ENCODE measurements around the gene DEFB119.
"Not testable (repeated sequence)": the region's sequence is repeated elsewhere in the genome, so short reads cannot be mapped to it uniquely, and the experiment has no call there.

DNA sequence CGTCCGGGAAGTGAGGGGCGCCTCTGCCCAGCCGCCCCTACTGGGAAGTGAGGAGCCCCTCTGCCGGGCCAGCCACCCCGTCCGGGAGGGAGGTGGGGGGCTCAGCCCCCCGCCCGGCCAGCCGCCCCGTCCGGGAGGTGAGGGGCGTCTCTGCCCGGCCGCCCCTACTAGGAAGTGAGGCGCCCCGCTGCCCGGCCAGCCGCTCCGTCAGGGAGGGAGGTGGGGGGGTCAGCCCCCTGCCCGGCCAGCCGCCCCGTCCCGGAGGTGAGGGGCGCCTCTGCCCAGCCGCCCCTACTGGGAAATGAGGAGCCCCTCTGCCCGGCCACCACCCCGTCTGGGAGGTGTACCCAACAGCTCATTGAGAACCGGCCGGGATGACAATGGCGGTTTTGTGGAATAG lies 37.2 kb upstream of the DEFB119 start:
- TF ChIP-seq, protein P1, sequence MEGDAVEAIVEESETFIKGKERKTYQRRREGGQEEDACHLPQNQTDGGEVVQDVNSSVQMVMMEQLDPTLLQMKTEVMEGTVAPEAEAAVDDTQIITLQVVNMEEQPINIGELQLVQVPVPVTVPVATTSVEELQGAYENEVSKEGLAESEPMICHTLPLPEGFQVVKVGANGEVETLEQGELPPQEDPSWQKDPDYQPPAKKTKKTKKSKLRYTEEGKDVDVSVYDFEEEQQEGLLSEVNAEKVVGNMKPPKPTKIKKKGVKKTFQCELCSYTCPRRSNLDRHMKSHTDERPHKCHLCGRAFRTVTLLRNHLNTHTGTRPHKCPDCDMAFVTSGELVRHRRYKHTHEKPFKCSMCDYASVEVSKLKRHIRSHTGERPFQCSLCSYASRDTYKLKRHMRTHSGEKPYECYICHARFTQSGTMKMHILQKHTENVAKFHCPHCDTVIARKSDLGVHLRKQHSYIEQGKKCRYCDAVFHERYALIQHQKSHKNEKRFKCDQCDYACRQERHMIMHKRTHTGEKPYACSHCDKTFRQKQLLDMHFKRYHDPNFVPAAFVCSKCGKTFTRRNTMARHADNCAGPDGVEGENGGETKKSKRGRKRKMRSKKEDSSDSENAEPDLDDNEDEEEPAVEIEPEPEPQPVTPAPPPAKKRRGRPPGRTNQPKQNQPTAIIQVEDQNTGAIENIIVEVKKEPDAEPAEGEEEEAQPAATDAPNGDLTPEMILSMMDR (IDR thresholded peaks at IDR 0.05; ENCODE audit: insufficient read depth, low read depth, low read length): not testable (repeated sequence)
- not testable (repeated sequence) for TF ChIP-seq EZH2 (IDR thresholded peaks at IDR 0.05; ENCODE audit: insufficient read depth, low read length)
